Activated CD8-positive, alpha-beta T cell treated with anti-CD3 and anti-CD28 coated beads, Interleukin-2, amount 10 ng/mL, durations not matched to agents 7 days and 5 days (primary cell): ENCODE measurements around the gene MPPED2. TPM values are rescaled to one million over a fixed set of nuclear protein-coding genes. Genes with fewer than 3 reads are reported as not detected.

Experiments
- ATAC-seq: fragments of 150-1000 bp; cut with Tn5 transposase; one replicate; pipeline ENCODE4 v1.10.0; 2021; ENCODE audit warnings: moderate library complexity
- CTCF ChIA-PET: fragments of 350-600 bp; sonication (Branson Sonifier 250); formaldehyde crosslinking; loops from one replicate; lab custom pipeline; 2021; ENCODE audit warnings: antibody characterized with exemption; lab: Charles Lee
- POLR2A ChIA-PET: fragments of 350-600 bp; sonication (Branson Sonifier 250); formaldehyde crosslinking; loops from one replicate; lab custom pipeline; 2021; ENCODE audit warnings: antibody characterized with exemption; lab: Charles Lee
- DNase-seq: peaks from one replicate; pipeline ENCODE4 v3.0.0-alpha.2; 2020
- H3K27ac Mint-ChIP-seq: one replicate; pipeline ENCODE4 v1.8.0; 2021; ENCODE audit warnings: mild to moderate bottlenecking, mixed read lengths
- H3K27me3 Mint-ChIP-seq: one replicate; pipeline ENCODE4 v1.8.0; 2021; ENCODE audit warnings: low read depth, mixed read lengths
- H3K36me3 Mint-ChIP-seq: one replicate; pipeline ENCODE4 v1.8.0; 2021; ENCODE audit warnings: low read depth, mixed read lengths
- H3K4me1 Mint-ChIP-seq: one replicate; pipeline ENCODE4 v1.8.0; 2021; ENCODE audit warnings: low read depth, mixed read lengths
- H3K4me3 Mint-ChIP-seq: one replicate; pipeline ENCODE4 v1.8.0; 2021; ENCODE audit warnings: mild to moderate bottlenecking, mixed read lengths
- H3K9me3 Mint-ChIP-seq: one replicate; pipeline ENCODE4 v1.8.0; 2022; ENCODE audit warnings: mixed read lengths; ENCODE audit not compliant: insufficient read depth
- total RNA-seq, 2 experiments: library from RNA; stranded (reverse); gene quantifications; one replicate each; pipeline ENCODE4 v1.2.3, GENCODE V29; 2021

Gene MPPED2
- total RNA-seq, 2 experiments from 2014 or later, result not detected

DNA sequence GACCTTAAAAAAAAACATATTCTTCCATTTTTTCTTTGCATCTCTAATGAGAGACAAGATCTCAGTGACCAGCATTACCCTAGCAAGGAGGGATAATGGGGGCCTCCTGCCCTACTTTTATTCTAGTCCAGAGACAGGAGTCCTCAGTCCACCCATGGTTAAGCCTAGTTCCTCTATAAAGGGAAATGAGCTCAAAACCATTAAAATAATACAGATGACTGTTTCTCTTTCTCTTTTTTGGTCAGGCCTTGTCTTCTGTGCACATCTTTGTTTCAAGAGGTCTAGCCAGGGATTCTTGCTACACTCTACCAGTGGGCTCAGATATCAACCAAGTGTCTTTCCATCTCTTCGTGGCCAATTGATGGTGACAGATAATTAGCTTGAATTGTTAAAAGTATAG, 73.1 kb downstream of the MPPED2 start:
- H3K27me3 Mint-ChIP-seq, result peaks cover 24% of the 10 kb centered on the region
- H3K4me3 Mint-ChIP-seq, result no peak overlapping the region
- CTCF ChIA-PET, result no interaction called here
- POLR2A ChIA-PET, result no interaction called here
- H3K36me3 Mint-ChIP-seq, result no peaks in the 10 kb centered on the region
- H3K27ac Mint-ChIP-seq, result no peak overlapping the region
- peaks cover 6% of the 10 kb centered on the region for H3K4me1 Mint-ChIP-seq
- no peak for ATAC-seq
- no peak for DNase-seq
- no peaks in the 10 kb centered on the region for H3K9me3 Mint-ChIP-seq

GRCh38 chr11:30511408-30511807, 74.7 kb downstream of the MPPED2 start:
- POLR2A ChIA-PET, result no interaction called here
- CTCF ChIA-PET, result no interaction called here
- H3K9me3 Mint-ChIP-seq, result no peaks in the 10 kb centered on the region
- DNase-seq, result no peak
- H3K27me3 Mint-ChIP-seq, result peaks cover 24% of the 10 kb centered on the region
- ATAC-seq, result no peak
- H3K27ac Mint-ChIP-seq, result no peak overlapping the region
- H3K4me3 Mint-ChIP-seq, result no peak overlapping the region
- no peaks in the 10 kb centered on the region for H3K36me3 Mint-ChIP-seq
- peaks cover 6% of the 10 kb centered on the region for H3K4me1 Mint-ChIP-seq

DNA sequence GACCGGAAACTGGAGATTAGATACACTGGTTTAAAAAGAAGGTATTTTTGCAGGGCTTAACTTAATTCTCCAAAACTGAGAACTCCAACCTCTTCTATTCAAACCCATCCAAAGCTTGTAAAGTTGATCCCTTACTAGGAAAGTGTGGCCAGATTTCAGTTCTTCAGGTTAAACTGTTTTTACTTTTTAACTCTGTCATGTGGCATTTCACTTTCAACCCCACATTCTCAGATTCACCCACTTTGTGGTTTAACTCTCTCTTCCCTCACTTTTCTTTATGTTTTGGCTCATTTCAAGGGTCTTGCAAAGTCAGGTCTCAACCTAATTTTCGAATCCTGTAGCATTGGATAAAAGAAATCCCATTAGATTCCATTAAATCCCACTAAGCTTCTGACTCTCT, 75.4 kb downstream of the MPPED2 start:
- H3K4me3 Mint-ChIP-seq, result no peak overlapping the region
- no peaks in the 10 kb centered on the region for H3K36me3 Mint-ChIP-seq
- ChIA-PET POLR2A (no interaction called here), CTCF (no interaction called here)
- ATAC-seq, result no peak
- DNase-seq, result no peak
- peaks cover 24% of the 10 kb centered on the region for H3K27me3 Mint-ChIP-seq
- H3K4me1 Mint-ChIP-seq, result peaks cover 6% of the 10 kb centered on the region
- H3K9me3 Mint-ChIP-seq, result no peaks in the 10 kb centered on the region
- H3K27ac Mint-ChIP-seq, result no peak overlapping the region

- POLR2A ChIA-PET, result no interaction called here
- CTCF ChIA-PET, result no interaction called here
- peaks cover 6% of the 10 kb centered on the region for H3K4me1 Mint-ChIP-seq
- no peak for DNase-seq
- H3K36me3 Mint-ChIP-seq, result no peaks in the 10 kb centered on the region
- no peak overlapping the region for H3K4me3 Mint-ChIP-seq
- peaks cover 24% of the 10 kb centered on the region for H3K27me3 Mint-ChIP-seq
- ATAC-seq, result no peak
- H3K27ac Mint-ChIP-seq, result no peak overlapping the region
- no peaks in the 10 kb centered on the region for H3K9me3 Mint-ChIP-seq
Measured at GRCh38 chr11:30509364-30509763, 76.8 kb downstream of the MPPED2 start.

GRCh38 chr11:30508594-30508993, 77.6 kb downstream of the MPPED2 start:
- POLR2A ChIA-PET, result no interaction called here
- DNase-seq (no peak), ATAC-seq (no peak)
- Mint-ChIP-seq H3K4me3 (no peak overlapping the region), H3K27me3 (peaks cover 18% of the 10 kb centered on the region), H3K4me1 (peaks cover 6% of the 10 kb centered on the region), H3K27ac (no peak overlapping the region), H3K36me3 (no peaks in the 10 kb centered on the region), H3K9me3 (no peaks in the 10 kb centered on the region)
- CTCF ChIA-PET, result no interaction called here

- Mint-ChIP-seq H3K9me3 (no peaks in the 10 kb centered on the region), H3K4me3 (no peak overlapping the region), H3K27me3 (peaks cover 17% of the 10 kb centered on the region), H3K36me3 (no peaks in the 10 kb centered on the region), H3K27ac (no peak overlapping the region), H3K4me1 (no peaks in the 10 kb centered on the region)
- CTCF ChIA-PET, result no interaction called here
- ATAC-seq (no peak), DNase-seq (no peak)
- POLR2A ChIA-PET, result no interaction called here
Measured at GRCh38 chr11:30505603-30506002, 80.5 kb downstream of the MPPED2 start.

DNA sequence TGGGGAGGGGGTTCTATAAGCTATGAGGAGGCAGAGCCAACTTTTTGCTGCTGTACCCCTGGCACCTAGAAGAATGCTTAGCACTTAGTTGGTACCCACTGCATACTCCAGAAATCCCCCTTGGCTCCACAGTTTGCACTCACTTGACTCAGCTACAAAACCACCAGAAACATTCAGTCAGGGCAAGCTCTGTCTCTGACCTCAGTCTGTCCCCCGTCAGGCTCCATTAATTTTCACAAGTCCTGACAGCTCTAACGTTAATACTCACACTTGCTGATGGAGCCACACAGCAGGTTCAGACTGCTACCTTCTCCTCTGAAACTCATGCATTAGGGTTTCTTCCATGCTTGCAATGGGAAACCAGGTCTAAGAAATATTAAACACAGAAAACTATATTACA, 81.7 kb downstream of the MPPED2 start:
- CTCF ChIA-PET, result no interaction called here
- no peaks in the 10 kb centered on the region for H3K9me3 Mint-ChIP-seq
- no peaks in the 10 kb centered on the region for H3K36me3 Mint-ChIP-seq
- no peaks in the 10 kb centered on the region for H3K4me1 Mint-ChIP-seq
- POLR2A ChIA-PET, result no interaction called here
- H3K4me3 Mint-ChIP-seq, result no peak overlapping the region
- no peak overlapping the region for H3K27ac Mint-ChIP-seq
- no peak for DNase-seq
- no peak for ATAC-seq
- peaks cover 9% of the 10 kb centered on the region for H3K27me3 Mint-ChIP-seq

GRCh38 chr11:30503156-30503555, 83.0 kb downstream of the MPPED2 start:
- ATAC-seq, result no peak
- ChIA-PET CTCF (no interaction called here), POLR2A (no interaction called here)
- H3K27ac Mint-ChIP-seq, result no peak overlapping the region
- no peaks in the 10 kb centered on the region for H3K4me1 Mint-ChIP-seq
- no peaks in the 10 kb centered on the region for H3K9me3 Mint-ChIP-seq
- no peak for DNase-seq
- H3K36me3 Mint-ChIP-seq, result no peaks in the 10 kb centered on the region
- peaks cover 4% of the 10 kb centered on the region for H3K27me3 Mint-ChIP-seq
- no peak overlapping the region for H3K4me3 Mint-ChIP-seq

DNA sequence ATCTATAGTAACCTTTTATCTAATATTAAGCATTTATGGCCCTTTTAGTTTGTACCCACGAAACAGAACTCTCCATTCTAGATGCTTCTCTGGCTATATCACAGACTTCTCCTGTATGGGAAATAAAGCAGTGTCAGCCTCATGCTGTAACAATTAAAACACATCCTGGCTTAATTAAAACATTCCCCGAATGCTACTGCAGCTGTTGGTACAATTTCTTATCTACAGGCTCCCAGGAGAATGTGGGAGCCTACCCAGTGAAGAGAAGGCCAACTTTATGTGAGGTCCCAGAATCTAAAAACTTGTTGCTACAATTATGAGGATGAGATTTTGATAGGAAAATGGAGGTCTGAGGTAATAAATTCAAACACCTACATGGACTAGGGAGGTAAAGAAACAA, 83.8 kb downstream of the MPPED2 start:
- no peak overlapping the region for H3K4me3 Mint-ChIP-seq
- H3K9me3 Mint-ChIP-seq, result no peaks in the 10 kb centered on the region
- H3K27ac Mint-ChIP-seq, result no peak overlapping the region
- POLR2A ChIA-PET, result no interaction called here
- no peaks in the 10 kb centered on the region for H3K4me1 Mint-ChIP-seq
- CTCF ChIA-PET, result no interaction called here
- DNase-seq (no peak), ATAC-seq (no peak)
- H3K36me3 Mint-ChIP-seq, result no peaks in the 10 kb centered on the region
- peaks cover 4% of the 10 kb centered on the region for H3K27me3 Mint-ChIP-seq

DNA sequence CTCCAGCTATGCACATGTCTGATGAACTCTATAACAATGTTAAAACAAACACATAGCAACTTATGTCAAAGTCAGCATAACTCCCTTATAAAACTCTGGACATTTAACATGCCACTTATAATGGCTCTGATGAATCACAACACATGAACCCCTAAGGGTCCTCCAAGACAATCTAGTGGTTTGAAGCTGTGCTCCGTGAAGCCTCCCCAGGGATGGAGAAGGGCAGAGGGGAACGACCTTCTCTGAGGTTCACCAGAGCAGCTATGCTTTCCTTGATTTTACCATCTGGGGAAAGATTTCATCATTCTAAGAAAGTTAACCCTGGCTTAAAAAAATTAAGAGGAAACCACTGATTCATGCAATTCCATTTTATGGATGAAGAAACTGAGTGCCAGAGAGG, 84.4 kb downstream of the MPPED2 start:
- ChIA-PET CTCF (no interaction called here), POLR2A (no interaction called here)
- H3K27ac Mint-ChIP-seq, result no peak overlapping the region
- no peaks in the 10 kb centered on the region for H3K36me3 Mint-ChIP-seq
- DNase-seq (no peak), ATAC-seq (no peak)
- H3K4me3 Mint-ChIP-seq, result no peak overlapping the region
- no peaks in the 10 kb centered on the region for H3K9me3 Mint-ChIP-seq
- no peaks in the 10 kb centered on the region for H3K4me1 Mint-ChIP-seq
- H3K27me3 Mint-ChIP-seq, result peaks cover 4% of the 10 kb centered on the region

- ATAC-seq (no peak), DNase-seq (no peak)
- no peak overlapping the region for H3K27ac Mint-ChIP-seq
- no peaks in the 10 kb centered on the region for H3K9me3 Mint-ChIP-seq
- H3K4me3 Mint-ChIP-seq, result no peak overlapping the region
- H3K36me3 Mint-ChIP-seq, result no peaks in the 10 kb centered on the region
- ChIA-PET CTCF (no interaction called here), POLR2A (no interaction called here)
- H3K4me1 Mint-ChIP-seq, result no peaks in the 10 kb centered on the region
- peaks cover 4% of the 10 kb centered on the region for H3K27me3 Mint-ChIP-seq
Measured at GRCh38 chr11:30499940-30500339, 86.2 kb downstream of the MPPED2 start.

- CTCF ChIA-PET, result no interaction called here
- H3K4me1 Mint-ChIP-seq, result no peaks in the 10 kb centered on the region
- H3K36me3 Mint-ChIP-seq, result no peaks in the 10 kb centered on the region
Measured at GRCh38 chr11:30497600-30497999, 88.6 kb downstream of the MPPED2 start.

DNA sequence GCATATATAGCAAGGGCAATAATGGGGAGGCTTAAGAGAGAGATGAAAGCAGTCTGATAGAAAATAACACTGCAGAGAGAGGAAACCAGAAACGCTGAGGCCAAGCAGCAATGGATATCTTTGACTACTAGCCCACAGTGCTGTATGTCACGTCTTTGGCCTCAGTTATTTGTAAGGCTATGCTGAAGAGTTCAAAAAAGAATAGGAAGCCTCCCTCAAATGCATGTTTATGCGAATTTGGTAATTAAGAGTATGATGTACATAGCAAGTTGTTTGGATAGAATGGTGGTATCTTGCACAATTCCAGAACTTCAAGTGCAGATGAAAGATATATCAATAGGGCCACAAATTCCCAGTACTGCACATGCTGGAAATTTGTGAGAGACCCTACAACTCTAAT, 89.2 kb downstream of the MPPED2 start:
- no peak overlapping the region for H3K4me3 Mint-ChIP-seq
- no peaks in the 10 kb centered on the region for H3K9me3 Mint-ChIP-seq
- peaks cover 2% of the 10 kb centered on the region for H3K27me3 Mint-ChIP-seq
- CTCF ChIA-PET, result no interaction called here
- DNase-seq (no peak), ATAC-seq (no peak)
- no peaks in the 10 kb centered on the region for H3K4me1 Mint-ChIP-seq
- POLR2A ChIA-PET, result no interaction called here
- H3K27ac Mint-ChIP-seq, result no peak overlapping the region
- H3K36me3 Mint-ChIP-seq, result no peaks in the 10 kb centered on the region

More at GRCh38 chr11:30497600-30497999, 88.6 kb downstream of the MPPED2 start:
- peaks cover 2% of the 10 kb centered on the region for H3K27me3 Mint-ChIP-seq
- POLR2A ChIA-PET, result no interaction called here
- H3K9me3 Mint-ChIP-seq, result no peaks in the 10 kb centered on the region
- H3K27ac Mint-ChIP-seq, result no peak overlapping the region
- H3K4me3 Mint-ChIP-seq, result no peak overlapping the region
- no peak for ATAC-seq
- no peak for DNase-seq
